NCI-H2081 (cell line): ENCODE data around the gene ZNF157.

Experiments
- DNase-seq, 2 experiments: peaks; one replicate each; lab custom pipeline; 2025; lab: John Stamatoyannopoulos, UW

Gene ZNF157

GRCh38 chrX:47446971-47447370 lies 76.6 kb downstream of the ZNF157 start:
- DNase-seq, result no peak

GRCh38 chrX:47447607-47448006 lies 77.2 kb downstream of the ZNF157 start:
- DNase-seq, result no peak

- no peak for DNase-seq
These were observed 77.9 kb downstream of the ZNF157 start for GRCh38 chrX:47448165-47448806.

- DNase-seq, result no peak
These were observed 81.7 kb downstream of the ZNF157 start for GRCh38 chrX:47452112-47452511.

GRCh38 chrX:47456080-47456479 lies 85.7 kb downstream of the ZNF157 start:
- no peak for DNase-seq

GRCh38 chrX:47458528-47458927 lies 88.2 kb downstream of the ZNF157 start:
- no peak for DNase-seq

- DNase-seq, result no peak
These were observed 90.2 kb downstream of the ZNF157 start for GRCh38 chrX:47460561-47460960.
